Heart left ventricle (tissue), 13 donors: ENCODE data around the gene CFH.
"Not testable (repeated sequence)": the region's sequence is repeated elsewhere in the genome, so short reads cannot be mapped to it uniquely, and the experiment has no call there.

Experiments
- POLR2A ChIP-seq, 2 donors: fragments of 450-650 bp; IDR thresholded peaks; one replicate each; pipeline ENCODE4 v1.6.1; 2017; ENCODE audit warnings: antibody characterized with exemption in 2 of 2, mild to moderate bottlenecking in 2 of 2, moderate library complexity in 2 of 2
- TF ChIP-seq, protein P1 (sequence below), 12 donors: fragments of 200-600 bp; sonication (generic) in 4 of 12; IDR thresholded peaks; one replicate each; pipeline versions ENCODE4 v1.5.0 to v1.8.0; 2018 to 2022; ENCODE audit warnings: antibody characterized with exemption in 12 of 12, mild to moderate bottlenecking in 5 of 12
- donor health status: ischemic (EF 13 %, LVEDD 7.1; RV severe dilation, severe dysfunction).
- donor health status: DM: no; HTN: yes; CAD: no.
- donor health status: DM: no; HTN: no; CAD: no.
- donor health status: ischemic (EF 25% LVEDD 6.9; RV normal size, moderate dysfunction).
- donor health status: ischemic (EF 25% LVEDD 5.7; RV mildly dilated, moderate dysfunction).
- donor health status: ischemic (EF 35%, LVEDD 5.7; RV mildly dilated, moderate dysfunction).
- donor health status: nonischemic (EF 11% LVEDD 7.7; RV severe dilation, severe dysfunction).
- donor health status: DM: yes; HTN: yes; CAD: no.
- donor health status: PGD.
- donor health status: ischemic (EF 29% LVEDD 5.4; RV normal size, mild dysfunction).
- donor health status: nonischemic (EF 23%, LVEDD 6.1; RV moderate dilation, normal function).

DNA sequence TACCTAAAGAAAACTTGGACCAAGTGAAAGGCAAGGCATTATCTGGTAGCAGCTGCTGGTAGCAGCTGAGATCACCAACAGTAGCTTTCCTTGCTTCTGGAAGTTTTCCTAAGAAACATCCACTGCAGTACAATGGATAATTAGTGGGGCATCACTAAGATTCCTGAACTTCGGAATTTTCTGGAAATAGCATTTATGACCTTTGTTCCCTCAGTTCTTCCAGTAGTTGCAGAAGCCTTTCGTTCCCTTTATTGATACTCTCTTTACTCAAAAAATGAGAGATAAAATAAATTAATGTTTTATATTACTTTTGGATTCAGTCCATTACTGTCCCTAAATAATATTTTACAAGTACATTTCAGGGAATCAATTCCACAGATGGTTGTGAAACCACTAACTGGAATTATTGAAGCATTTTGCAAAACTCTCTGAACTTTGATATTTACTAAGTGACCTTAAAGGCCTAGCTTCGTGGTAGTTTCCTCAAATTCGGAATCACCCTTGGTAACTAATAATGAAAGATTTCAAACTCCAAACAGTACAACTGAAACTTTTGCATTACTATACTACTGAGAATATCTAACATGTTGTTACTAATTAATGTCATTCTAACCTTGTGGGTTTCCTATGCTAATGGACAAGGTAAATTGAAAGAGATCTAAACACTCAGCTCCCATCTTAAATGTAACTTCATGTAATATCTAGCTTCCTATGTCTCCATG is 113.3 kb downstream of the CFH start:
- TF ChIP-seq, protein P1, sequence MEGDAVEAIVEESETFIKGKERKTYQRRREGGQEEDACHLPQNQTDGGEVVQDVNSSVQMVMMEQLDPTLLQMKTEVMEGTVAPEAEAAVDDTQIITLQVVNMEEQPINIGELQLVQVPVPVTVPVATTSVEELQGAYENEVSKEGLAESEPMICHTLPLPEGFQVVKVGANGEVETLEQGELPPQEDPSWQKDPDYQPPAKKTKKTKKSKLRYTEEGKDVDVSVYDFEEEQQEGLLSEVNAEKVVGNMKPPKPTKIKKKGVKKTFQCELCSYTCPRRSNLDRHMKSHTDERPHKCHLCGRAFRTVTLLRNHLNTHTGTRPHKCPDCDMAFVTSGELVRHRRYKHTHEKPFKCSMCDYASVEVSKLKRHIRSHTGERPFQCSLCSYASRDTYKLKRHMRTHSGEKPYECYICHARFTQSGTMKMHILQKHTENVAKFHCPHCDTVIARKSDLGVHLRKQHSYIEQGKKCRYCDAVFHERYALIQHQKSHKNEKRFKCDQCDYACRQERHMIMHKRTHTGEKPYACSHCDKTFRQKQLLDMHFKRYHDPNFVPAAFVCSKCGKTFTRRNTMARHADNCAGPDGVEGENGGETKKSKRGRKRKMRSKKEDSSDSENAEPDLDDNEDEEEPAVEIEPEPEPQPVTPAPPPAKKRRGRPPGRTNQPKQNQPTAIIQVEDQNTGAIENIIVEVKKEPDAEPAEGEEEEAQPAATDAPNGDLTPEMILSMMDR (IDR thresholded peaks at IDR 0.05), result not testable (repeated sequence)
- not testable (repeated sequence) for TF ChIP-seq POLR2A (IDR thresholded peaks at IDR 0.05)
